HFFc6 (cell line): ENCODE measurements around the gene B4GAT1. TPM values are rescaled to one million over a fixed set of nuclear protein-coding genes. Genes with fewer than 3 reads are reported as not detected.
"Not testable (repeated sequence)": the region's sequence is repeated elsewhere in the genome, so short reads cannot be mapped to it uniquely, and the experiment has no call there.

Experiments used
- DNase-seq: peaks from one replicate; pipeline ENCODE4 v3.0.0-alpha.2; 2018
- H3K27ac Mint-ChIP-seq: 2 replicates; pipeline ENCODE4 v1.8.0; 2020; ENCODE audit warnings: mild to moderate bottlenecking, mixed read lengths
- H3K27me3 Mint-ChIP-seq: 2 replicates; pipeline ENCODE4 v1.8.0; 2021; ENCODE audit warnings: mild to moderate bottlenecking, moderate library complexity, mixed read lengths; ENCODE audit not compliant: insufficient read depth
- H3K36me3 Mint-ChIP-seq: 2 replicates; pipeline ENCODE4 v1.8.0; 2021; ENCODE audit warnings: low read depth, mixed read lengths
- H3K4me1 Mint-ChIP-seq: 2 replicates; pipeline ENCODE4 v1.8.0; 2020; ENCODE audit warnings: low read depth, mixed read lengths
- H3K4me3 Mint-ChIP-seq: 2 replicates; pipeline ENCODE4 v1.8.0; 2020; ENCODE audit warnings: mild to moderate bottlenecking, moderate library complexity, mixed read lengths
- H3K9me3 Mint-ChIP-seq: 2 replicates; pipeline ENCODE4 v1.8.0; 2020; ENCODE audit warnings: mild to moderate bottlenecking, mixed read lengths
- total RNA-seq, 6 experiments: library from RNA; stranded (reverse); fragmentation: NEBNext Ultra II Directional; extraction: Animal tissue kit (Norgen Biotek cat#: 25700); gene quantifications; 2 replicates in 1 of 6; 3 replicates in 5 of 6; pipeline ENCODE4 v1.2.3, GENCODE V29; 2021
- TF ChIP-seq, protein P1 (sequence below): fragments of 200-600 bp; sonication (generic); IDR thresholded peaks from 2 replicates; pipeline ENCODE4 v1.5.0; 2021; ENCODE audit warnings: antibody characterized with exemption, mild to moderate bottlenecking

The B4GAT1 gene
- total RNA-seq, 6 experiments from 2014 or later, result 21.5 to 26.4 (median 24.3) TPM

DNA sequence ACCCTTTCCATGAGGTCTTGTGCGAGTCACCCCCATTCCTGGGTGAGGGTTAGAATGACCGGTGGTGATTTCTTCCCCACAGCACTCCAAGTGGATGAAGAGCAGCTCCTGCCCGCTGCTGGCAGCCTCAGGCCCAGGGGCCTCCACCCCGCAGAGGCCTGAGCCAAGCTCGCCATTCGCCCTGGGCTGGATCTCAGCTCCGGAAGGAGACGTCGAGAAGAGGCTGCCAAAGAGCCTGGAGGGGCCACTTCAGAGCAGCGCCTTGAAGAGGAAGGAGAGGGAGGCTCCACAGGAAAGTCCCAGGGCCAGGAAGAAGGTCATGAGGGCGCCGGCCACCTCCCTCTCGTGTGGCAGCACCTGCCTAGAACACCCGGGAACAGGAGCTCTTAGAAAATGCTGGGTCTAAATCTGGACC, 15.8 kb upstream of the B4GAT1 start:
- TF ChIP-seq, protein P1, sequence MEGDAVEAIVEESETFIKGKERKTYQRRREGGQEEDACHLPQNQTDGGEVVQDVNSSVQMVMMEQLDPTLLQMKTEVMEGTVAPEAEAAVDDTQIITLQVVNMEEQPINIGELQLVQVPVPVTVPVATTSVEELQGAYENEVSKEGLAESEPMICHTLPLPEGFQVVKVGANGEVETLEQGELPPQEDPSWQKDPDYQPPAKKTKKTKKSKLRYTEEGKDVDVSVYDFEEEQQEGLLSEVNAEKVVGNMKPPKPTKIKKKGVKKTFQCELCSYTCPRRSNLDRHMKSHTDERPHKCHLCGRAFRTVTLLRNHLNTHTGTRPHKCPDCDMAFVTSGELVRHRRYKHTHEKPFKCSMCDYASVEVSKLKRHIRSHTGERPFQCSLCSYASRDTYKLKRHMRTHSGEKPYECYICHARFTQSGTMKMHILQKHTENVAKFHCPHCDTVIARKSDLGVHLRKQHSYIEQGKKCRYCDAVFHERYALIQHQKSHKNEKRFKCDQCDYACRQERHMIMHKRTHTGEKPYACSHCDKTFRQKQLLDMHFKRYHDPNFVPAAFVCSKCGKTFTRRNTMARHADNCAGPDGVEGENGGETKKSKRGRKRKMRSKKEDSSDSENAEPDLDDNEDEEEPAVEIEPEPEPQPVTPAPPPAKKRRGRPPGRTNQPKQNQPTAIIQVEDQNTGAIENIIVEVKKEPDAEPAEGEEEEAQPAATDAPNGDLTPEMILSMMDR, result no peak
- Mint-ChIP-seq H3K4me3 (no peak overlapping the region), H3K4me1 (no peaks in the 10 kb centered on the region), H3K27ac (no peak overlapping the region), H3K27me3 (peaks cover 16% of the 10 kb centered on the region), H3K9me3 (no peaks in the 10 kb centered on the region), H3K36me3 (no peaks in the 10 kb centered on the region)
- no peak for DNase-seq

DNA sequence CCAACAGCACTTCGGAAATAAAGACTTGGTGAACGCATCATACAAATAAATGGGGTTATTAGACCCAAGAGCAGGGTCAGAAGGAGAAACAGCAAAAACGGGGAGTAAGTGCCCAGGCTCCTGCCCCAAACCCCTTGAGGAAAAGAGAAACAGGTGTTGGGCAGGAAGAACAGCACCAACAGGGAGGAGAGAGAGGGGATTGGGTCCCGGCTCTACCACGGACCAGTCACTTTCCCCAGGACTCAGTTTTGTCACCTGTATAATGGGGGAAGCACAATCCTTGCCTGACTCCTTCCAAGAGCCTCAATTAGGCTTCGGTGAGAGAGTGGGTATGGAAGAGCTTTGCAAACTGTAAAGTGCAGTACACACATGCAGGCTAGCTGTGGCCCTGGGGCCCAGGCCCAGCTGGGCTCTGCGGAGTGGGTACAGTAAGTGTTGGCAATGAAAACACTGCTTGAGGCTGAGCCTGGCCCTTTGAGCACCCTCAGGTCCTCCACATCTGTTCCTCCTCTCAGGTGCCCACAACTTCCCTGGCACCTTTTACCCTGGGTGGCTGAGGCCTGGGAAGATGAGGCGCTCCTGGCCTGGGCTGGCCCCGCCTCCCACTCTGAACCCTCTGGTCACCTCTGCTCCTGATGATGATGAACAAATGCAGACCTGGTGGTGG, 15.2 kb upstream of the B4GAT1 start:
- no peak for DNase-seq
- Mint-ChIP-seq H3K27me3 (peaks cover 12% of the 10 kb centered on the region), H3K4me1 (no peaks in the 10 kb centered on the region), H3K4me3 (no peak overlapping the region), H3K36me3 (no peaks in the 10 kb centered on the region), H3K9me3 (no peaks in the 10 kb centered on the region), H3K27ac (no peak overlapping the region)
- TF ChIP-seq, protein P1, result no peak

- no peaks in the 10 kb centered on the region for H3K9me3 Mint-ChIP-seq
- peaks cover 12% of the 10 kb centered on the region for H3K27me3 Mint-ChIP-seq
- no peaks in the 10 kb centered on the region for H3K4me1 Mint-ChIP-seq
- H3K27ac Mint-ChIP-seq, result no peak overlapping the region
- DNase-seq, result no peak
- no peaks in the 10 kb centered on the region for H3K36me3 Mint-ChIP-seq
- no peak overlapping the region for H3K4me3 Mint-ChIP-seq
- TF ChIP-seq, protein P1, result no peak
Measured at GRCh38 chr11:66361502-66361941, 14.1 kb upstream of the B4GAT1 start.

- no peak overlapping the region for H3K4me3 Mint-ChIP-seq
- TF ChIP-seq, protein P1, result no peak
- no peaks in the 10 kb centered on the region for H3K4me1 Mint-ChIP-seq
- H3K27me3 Mint-ChIP-seq, result peaks cover 11% of the 10 kb centered on the region
- H3K27ac Mint-ChIP-seq, result no peak overlapping the region
- H3K36me3 Mint-ChIP-seq, result no peaks in the 10 kb centered on the region
- DNase-seq, result no peak
- H3K9me3 Mint-ChIP-seq, result no peaks in the 10 kb centered on the region
Measured at GRCh38 chr11:66360406-66361073, 13.1 kb upstream of the B4GAT1 start.

DNA sequence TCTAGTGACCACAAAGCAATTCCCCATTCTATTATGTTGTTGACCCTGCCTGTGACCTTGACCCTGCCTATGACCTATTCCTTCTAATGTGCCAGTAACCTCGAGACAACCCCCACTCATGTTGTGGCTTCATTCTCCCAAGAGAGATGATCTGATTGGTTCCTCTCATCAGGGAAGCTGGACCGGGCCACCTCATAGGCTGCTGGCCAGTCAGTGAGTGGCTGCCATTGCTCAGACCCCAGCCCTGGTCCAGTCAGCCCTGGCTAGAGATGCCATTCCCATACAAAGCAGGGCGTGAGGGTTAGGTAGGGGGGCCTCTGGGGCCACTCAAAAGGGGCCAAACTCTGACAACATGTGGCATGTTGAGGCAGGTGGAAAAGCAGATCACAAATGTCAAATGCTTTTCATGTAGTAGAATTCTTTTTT, 12.2 kb upstream of the B4GAT1 start:
- TF ChIP-seq, protein P1, result no peak
- no peak overlapping the region for H3K4me3 Mint-ChIP-seq
- H3K36me3 Mint-ChIP-seq, result no peaks in the 10 kb centered on the region
- H3K9me3 Mint-ChIP-seq, result no peaks in the 10 kb centered on the region
- H3K4me1 Mint-ChIP-seq, result no peaks in the 10 kb centered on the region
- no peak for DNase-seq
- no peak overlapping the region for H3K27ac Mint-ChIP-seq
- H3K27me3 Mint-ChIP-seq, result peaks cover 8% of the 10 kb centered on the region

- H3K27ac Mint-ChIP-seq, H3K36me3 Mint-ChIP-seq, DNase-seq, H3K9me3 Mint-ChIP-seq, H3K4me3 Mint-ChIP-seq, H3K27me3 Mint-ChIP-seq: not testable (repeated sequence)
- peaks cover 12% of the 10 kb centered on the region for H3K4me1 Mint-ChIP-seq
Measured at GRCh38 chr11:66350560-66351235, 3.3 kb upstream of the B4GAT1 start.
